Measurements from ENCODE around the gene BANF2.

DNA sequence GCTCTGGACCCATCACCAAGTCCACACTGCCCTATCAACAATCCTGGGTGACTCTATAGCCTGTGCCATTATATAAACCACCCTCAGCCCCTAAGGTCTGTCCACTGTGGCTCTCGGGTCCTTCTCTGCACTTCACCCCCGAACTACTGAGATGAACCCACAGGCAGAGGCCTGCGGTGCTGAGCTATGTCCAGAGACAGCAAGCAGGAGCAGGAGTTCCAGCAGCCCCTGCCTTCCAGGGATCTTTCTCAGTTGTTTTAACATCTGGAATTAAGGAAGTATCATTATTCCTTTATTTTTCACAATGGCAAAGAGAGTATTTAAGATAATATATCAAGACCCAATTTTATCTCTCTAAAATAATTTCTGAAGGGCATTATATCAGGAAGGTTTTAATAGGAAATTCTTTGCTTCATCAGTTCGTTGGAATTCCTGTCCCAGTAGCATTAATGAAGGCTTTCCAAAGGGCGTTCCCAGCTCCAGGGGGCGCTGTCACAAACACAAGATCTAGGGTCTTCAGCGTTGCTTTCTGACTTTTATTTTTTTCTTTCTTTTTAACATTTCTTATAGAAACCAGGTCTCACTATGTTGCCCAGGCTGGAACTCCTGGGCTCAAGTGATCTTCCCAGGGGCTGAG lies 45.0 kb upstream of the BANF2 start:
- no peak for TF ChIP-seq ZFP30 (CRISPR knock-in tag; IDR thresholded peaks at IDR 0.05)
- TF ChIP-seq, protein P1, sequence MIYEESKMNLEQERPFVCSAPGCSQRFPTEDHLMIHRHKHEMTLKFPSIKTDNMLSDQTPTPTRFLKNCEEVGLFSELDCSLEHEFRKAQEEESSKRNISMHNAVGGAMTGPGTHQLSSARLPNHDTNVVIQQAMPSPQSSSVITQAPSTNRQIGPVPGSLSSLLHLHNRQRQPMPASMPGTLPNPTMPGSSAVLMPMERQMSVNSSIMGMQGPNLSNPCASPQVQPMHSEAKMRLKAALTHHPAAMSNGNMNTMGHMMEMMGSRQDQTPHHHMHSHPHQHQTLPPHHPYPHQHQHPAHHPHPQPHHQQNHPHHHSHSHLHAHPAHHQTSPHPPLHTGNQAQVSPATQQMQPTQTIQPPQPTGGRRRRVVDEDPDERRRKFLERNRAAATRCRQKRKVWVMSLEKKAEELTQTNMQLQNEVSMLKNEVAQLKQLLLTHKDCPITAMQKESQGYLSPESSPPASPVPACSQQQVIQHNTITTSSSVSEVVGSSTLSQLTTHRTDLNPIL (CRISPR knock-in tag; IDR thresholded peaks at IDR 0.05; ENCODE audit: low read depth) = no peak
- TF ChIP-seq RARB (CRISPR knock-in tag; IDR thresholded peaks at IDR 0.05) = no peak
- TF ChIP-seq TOX (CRISPR knock-in tag; IDR thresholded peaks at IDR 0.05; ENCODE audit: borderline replicate concordance) = no peak
- TF ChIP-seq ZNF8 (CRISPR knock-in tag; IDR thresholded peaks at IDR 0.05) = no peak
- TF ChIP-seq, protein P2, sequence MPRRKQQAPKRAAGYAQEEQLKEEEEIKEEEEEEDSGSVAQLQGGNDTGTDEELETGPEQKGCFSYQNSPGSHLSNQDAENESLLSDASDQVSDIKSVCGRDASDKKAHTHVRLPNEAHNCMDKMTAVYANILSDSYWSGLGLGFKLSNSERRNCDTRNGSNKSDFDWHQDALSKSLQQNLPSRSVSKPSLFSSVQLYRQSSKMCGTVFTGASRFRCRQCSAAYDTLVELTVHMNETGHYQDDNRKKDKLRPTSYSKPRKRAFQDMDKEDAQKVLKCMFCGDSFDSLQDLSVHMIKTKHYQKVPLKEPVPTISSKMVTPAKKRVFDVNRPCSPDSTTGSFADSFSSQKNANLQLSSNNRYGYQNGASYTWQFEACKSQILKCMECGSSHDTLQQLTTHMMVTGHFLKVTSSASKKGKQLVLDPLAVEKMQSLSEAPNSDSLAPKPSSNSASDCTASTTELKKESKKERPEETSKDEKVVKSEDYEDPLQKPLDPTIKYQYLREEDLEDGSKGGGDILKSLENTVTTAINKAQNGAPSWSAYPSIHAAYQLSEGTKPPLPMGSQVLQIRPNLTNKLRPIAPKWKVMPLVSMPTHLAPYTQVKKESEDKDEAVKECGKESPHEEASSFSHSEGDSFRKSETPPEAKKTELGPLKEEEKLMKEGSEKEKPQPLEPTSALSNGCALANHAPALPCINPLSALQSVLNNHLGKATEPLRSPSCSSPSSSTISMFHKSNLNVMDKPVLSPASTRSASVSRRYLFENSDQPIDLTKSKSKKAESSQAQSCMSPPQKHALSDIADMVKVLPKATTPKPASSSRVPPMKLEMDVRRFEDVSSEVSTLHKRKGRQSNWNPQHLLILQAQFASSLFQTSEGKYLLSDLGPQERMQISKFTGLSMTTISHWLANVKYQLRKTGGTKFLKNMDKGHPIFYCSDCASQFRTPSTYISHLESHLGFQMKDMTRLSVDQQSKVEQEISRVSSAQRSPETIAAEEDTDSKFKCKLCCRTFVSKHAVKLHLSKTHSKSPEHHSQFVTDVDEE (CRISPR knock-in tag; IDR thresholded peaks at IDR 0.05) = no peak
- no peak for TF ChIP-seq SNAI2 (CRISPR knock-in tag; IDR thresholded peaks at IDR 0.05)
- no peak for TF ChIP-seq ISL1 (CRISPR knock-in tag; IDR thresholded peaks at IDR 0.05)
- no peak for TF ChIP-seq ZNF565 (CRISPR knock-in tag; conservative IDR thresholded peaks at IDR 0.05; ENCODE audit: low read depth)
- no peak for TF ChIP-seq ARNTL (CRISPR knock-in tag; IDR thresholded peaks at IDR 0.05; ENCODE audit: borderline replicate concordance, low read depth)
- TF ChIP-seq ZC3H10 (CRISPR knock-in tag; IDR thresholded peaks at IDR 0.05) = no peak
- TF ChIP-seq, protein P3, sequence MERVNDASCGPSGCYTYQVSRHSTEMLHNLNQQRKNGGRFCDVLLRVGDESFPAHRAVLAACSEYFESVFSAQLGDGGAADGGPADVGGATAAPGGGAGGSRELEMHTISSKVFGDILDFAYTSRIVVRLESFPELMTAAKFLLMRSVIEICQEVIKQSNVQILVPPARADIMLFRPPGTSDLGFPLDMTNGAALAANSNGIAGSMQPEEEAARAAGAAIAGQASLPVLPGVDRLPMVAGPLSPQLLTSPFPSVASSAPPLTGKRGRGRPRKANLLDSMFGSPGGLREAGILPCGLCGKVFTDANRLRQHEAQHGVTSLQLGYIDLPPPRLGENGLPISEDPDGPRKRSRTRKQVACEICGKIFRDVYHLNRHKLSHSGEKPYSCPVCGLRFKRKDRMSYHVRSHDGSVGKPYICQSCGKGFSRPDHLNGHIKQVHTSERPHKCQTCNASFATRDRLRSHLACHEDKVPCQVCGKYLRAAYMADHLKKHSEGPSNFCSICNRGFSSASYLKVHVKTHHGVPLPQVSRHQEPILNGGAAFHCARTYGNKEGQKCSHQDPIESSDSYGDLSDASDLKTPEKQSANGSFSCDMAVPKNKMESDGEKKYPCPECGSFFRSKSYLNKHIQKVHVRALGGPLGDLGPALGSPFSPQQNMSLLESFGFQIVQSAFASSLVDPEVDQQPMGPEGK (CRISPR knock-in tag; IDR thresholded peaks at IDR 0.05; ENCODE audit: borderline replicate concordance) = no peak
